ENCODE data around the gene EARS2.

The EARS2 gene

GRCh38 chr16:23516366-23517137, 40.6 kb downstream of the EARS2 start:
- no peak for TF ChIP-seq CTCF (IDR thresholded peaks at IDR 0.05; ENCODE audit: low read depth, low read length)
- no peak overlapping the region for H3K4me3 ChIP-seq (ENCODE audit: low read depth, low read length)

DNA sequence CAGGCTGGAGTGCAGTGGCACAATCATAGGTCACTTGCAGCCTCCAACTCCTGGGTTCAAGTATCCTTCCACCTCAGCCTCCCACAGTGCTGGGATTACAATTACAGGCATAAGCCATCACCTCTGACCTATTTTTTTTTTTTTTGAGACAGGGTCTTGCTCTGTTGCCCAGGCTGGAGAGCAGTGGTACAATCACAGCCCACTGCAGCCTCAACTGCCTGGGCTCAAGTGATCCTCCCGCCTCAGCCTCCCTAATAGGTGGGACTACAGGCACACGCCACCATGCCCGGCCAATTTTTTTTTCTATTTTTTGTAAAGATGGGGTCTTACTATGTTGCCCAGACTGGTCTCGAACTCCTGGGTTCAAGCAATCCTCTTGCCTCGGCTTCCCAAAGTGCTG, 41.3 kb downstream of the EARS2 start:
- TF ChIP-seq CTCF (IDR thresholded peaks at IDR 0.05; ENCODE audit: low read depth, low read length) = no peak

GRCh38 chr16:23514381-23515152, 42.6 kb downstream of the EARS2 start:
- TF ChIP-seq CTCF (IDR thresholded peaks at IDR 0.05; ENCODE audit: low read depth, low read length) = no peak
- H3K4me3 ChIP-seq (ENCODE audit: low read depth, low read length) = no peak overlapping the region

More for the DNA sequence above, 41.3 kb downstream of the EARS2 start:
- H3K4me3 ChIP-seq (ENCODE audit: low read depth, low read length) = no peak overlapping the region

DNA sequence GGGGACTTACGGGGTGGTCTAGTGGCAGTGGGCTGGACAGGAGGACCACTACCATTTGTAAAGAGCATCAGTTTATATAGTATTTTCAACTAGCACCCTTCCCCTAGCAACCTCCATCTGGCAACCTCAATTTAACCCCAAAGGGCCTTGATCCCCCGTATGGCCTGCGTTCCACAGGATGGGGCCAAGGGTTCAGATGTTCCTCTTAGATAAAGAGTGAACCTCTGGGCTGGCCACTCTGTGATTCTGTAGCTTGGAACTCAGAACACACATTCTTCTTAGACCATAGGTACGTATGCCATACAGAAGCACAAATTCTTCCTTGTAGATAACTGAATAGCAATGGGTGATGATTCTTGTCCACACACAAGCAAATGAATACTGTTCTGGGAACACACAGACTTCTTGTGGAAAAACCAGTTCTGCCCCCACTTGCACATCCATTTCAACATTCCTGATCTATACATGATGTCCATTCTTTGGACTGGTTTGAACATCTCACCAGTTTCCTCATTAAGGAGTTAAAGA, 44.9 kb downstream of the EARS2 start:
- no peak overlapping the region for H3K4me3 ChIP-seq (ENCODE audit: low read depth, low read length)
- no peak for TF ChIP-seq CTCF (IDR thresholded peaks at IDR 0.05; ENCODE audit: low read depth, low read length)

DNA sequence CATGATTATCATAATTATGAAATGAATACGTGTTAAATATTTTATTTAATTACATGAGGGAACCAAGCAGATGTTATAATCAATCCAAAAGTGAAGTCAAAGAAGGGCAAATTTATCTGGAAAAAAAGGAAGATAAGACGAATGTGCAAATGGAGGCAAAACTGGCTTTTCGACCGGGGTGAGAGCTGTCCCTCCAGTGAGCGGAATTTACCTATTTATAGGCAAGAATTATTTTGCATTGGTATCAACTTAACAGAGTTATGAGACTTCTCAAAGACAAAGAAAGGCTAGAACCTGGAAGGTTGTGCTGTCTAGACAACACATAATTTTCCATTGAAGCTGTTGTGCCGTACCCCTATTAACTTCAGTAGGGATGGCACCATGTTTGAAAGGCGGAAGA, 45.4 kb downstream of the EARS2 start:
- no peak overlapping the region for H3K4me3 ChIP-seq (ENCODE audit: low read depth, low read length)
- no peak for TF ChIP-seq CTCF (IDR thresholded peaks at IDR 0.05; ENCODE audit: low read depth, low read length)

DNA sequence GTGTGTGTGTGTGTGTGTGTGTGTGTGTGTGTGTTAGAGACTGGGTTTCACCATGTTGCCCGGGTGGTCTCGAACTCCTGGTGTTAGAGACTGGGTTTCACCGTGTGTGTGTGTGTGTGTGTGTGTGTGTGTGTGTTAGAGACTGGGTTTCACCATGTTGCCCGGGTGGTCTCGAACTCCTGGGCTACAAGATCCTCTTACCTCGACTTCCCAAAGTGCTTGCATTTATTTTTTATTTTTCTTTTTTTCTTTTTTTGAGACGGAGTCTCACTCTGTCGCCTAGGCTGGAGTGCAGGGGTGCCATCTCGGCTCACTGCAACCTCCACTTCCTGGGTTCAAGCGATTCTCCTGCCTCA, 46.3 kb downstream of the EARS2 start:
- peak overlapping the region; percentile 67; the same call in 1 of the 2 replicates for H3K4me3 ChIP-seq (ENCODE audit: low read depth, low read length)

DNA sequence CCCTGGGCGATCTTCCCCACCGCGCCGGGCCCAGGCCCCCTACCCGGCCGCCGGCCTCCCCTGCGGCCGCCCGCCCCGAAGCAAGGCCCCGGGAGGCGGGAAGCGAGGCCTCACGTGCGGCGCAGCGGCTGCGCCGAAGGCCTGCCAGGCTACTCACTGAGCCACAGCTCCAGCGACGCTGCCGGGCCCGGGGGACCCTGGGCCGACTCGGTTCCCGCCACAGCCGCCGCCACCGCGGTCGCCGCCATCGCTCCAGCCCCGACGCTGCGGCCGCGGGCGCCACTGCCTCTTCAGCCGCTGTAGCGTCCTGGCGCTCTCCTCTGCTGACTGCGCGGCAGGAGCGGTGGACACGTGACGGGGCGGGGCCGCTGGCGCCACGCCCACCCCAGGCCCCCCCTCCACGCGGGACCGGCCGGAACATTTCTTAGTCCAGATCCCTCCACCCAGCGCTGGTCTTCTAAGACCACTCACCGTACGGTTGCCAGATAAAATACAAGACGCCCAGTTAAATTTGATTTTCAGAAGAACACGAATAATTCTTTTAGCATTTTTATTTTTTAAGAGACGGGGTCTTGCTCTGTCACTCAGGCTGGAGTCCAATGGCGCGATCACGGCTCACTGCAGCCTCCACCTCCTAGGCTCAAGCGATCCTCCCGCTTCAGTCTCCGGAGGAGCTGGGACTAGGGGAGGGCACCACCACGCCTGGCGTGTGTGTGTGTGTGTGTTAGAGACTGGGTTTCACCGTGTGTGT, 46.8 kb downstream of the EARS2 start, which contains the start of gene GGA2:
TSS of gene GGA2 (minus strand) at position 331 of the 751 bp plus-strand sequence. CDS start at position 248, 83 bp downstream.
- peak within 1 kb of the TSS; percentile 67 for H3K4me3 ChIP-seq (ENCODE audit: low read depth, low read length)
- no peak for TF ChIP-seq CTCF (IDR thresholded peaks at IDR 0.05; ENCODE audit: low read depth, low read length)
